GM12864 (cell line): ENCODE measurements around the gene PKN1.
A peak's percentile ranks its signal among the peaks of the same experiment; 100 is the strongest.

Experiments used
- DNase-seq: peaks from one replicate; pipeline ENCODE4 v3.0.0-alpha.2; 2011; ENCODE audit warnings: low read depth
- H3K4me3 ChIP-seq: 2 replicates; pipeline ENCODE4 v1.5.1; 2011; ENCODE audit warnings: mild to moderate bottlenecking, low read depth, low read length, control low read depth
- TF ChIP-seq, protein P1 (sequence below): IDR thresholded peaks from 2 replicates; pipeline ENCODE4 v1.5.1; 2011; ENCODE audit warnings: low read depth, mild to moderate bottlenecking, moderate library complexity, low read length, control low read depth, inconsistent platforms; ENCODE audit errors: missing control alignments

PKN1 gene

DNA sequence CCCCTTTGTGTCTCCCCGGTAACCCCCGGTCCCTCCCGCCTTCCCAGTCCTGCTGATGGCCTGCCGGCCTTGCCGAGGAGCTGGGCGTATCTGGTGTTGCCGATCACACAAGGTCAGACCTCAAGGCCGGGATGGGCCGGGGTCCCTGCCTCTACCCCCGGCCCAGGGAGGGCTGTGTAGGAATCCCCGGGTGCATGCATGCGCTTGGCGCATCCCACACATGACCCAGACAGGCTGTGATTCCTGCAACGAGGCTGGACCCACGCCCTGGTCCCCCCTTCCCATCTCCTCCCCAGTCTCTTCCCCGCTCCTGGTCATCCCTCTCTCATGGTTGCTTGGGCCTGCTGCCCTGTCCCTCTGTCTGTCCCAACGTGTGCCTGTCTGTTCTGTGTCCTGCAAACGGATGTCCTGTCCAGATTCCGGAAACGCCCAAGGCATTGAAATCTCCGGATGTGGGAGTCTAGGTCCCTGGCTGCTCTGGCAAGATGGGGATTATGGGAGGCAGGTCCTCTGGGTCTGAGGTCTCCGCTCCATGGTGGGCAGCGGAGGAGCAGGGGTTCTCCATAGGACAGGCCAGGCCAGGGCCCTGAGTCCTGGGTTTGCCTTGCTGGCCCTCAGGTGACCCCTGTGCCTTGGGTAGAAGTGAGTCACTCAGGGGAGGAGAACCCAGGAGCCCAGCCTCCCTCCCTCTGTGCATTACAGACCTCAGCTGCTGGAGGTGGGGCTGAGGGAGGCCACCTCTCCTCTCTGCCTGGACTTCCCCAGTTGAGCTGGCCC is 1.6 kb downstream of the PKN1 start:
- DNase-seq = no peak
- TF ChIP-seq, protein P1, sequence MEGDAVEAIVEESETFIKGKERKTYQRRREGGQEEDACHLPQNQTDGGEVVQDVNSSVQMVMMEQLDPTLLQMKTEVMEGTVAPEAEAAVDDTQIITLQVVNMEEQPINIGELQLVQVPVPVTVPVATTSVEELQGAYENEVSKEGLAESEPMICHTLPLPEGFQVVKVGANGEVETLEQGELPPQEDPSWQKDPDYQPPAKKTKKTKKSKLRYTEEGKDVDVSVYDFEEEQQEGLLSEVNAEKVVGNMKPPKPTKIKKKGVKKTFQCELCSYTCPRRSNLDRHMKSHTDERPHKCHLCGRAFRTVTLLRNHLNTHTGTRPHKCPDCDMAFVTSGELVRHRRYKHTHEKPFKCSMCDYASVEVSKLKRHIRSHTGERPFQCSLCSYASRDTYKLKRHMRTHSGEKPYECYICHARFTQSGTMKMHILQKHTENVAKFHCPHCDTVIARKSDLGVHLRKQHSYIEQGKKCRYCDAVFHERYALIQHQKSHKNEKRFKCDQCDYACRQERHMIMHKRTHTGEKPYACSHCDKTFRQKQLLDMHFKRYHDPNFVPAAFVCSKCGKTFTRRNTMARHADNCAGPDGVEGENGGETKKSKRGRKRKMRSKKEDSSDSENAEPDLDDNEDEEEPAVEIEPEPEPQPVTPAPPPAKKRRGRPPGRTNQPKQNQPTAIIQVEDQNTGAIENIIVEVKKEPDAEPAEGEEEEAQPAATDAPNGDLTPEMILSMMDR = no peak
- H3K4me3 ChIP-seq = no peak overlapping the region; the same call in 1 of the 2 replicates

DNA sequence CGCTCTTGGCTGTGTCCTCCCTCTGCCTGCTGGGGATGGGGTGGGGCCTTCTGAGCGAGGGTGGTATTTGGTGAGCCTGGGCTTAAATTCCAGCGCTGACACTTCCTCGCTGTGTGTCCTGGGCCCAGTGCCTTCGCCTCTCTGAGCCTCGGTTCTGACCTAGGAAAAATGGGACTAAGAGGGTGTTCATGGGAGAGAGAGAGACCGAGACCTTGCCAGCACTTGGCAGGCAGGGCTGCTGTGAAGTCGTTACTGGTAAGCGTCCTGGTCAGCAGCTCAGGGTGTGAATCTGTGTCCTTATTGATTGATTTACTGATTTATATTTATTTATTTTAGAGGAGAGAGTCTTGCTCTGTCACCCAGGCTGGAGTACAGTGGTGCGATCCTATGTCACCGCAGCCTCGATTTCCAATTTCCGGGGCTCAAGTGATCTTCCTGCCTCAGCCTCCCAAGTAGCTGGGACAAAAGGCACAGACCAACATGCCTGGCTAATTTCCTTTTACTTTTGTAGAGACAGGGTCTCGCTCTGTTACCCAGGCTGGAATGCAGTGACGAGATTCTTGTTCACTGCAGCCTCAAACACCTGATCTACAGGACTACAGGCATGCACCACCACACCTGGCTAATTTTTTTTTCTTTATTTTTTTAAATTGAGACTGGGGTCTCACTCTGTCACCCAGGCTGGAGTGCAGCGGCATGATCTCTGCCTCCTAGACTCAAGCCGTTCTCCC is 2.4 kb downstream of the PKN1 start:
- DNase-seq = no peak
- no peak overlapping the region for H3K4me3 ChIP-seq
- TF ChIP-seq, protein P1 = no peak

DNA sequence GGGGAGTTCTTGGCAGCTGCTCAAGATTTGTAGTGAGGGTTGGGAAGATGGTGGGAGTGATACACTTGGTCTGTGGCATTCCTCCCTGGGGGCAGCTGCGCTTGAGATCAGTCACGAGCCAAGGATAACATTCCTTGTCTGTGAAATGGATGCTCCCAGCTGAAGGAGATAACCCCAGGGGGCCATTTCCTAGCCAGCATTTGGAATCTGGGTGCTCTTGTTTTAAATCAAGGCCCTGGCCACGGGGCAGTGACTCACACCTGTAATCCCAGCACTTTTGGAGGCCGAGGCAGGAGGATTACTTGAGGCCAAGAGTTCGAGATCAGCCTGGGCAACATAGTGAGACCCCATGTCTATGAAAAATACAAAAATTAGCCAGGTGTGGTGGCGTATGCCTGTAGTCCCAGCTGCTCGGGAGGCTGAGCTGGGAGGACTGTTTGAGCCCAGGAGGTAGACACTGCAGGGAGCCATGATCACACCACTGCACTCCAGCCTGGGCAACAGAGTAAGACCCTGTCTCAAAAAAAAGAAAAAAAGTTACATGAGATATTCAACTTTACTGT is 4.6 kb downstream of the PKN1 start:
- TF ChIP-seq, protein P1 = no peak
- no peak for DNase-seq
- no peak overlapping the region for H3K4me3 ChIP-seq

DNA sequence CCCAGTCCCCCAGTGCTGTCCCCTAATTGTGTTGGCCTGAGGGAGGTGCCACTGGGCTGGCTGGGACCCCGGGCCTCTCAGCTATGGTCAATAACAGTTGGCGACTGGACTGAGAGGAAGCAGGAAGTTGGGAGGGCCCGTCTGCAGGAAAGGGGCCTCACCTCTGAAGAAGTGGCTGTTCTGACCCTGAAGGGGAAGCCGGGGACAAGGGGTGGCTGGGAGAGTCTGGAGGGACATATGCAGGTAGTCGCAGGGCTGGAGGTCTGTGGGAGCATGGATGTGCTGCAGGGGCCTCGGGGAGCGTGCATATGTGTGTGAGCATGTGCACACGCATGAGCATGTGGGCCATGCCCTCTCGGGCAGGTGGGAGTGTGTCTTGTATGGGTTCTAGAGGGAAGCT is 5.9 kb downstream of the PKN1 start:
- H3K4me3 ChIP-seq = no peak overlapping the region
- DNase-seq = no peak
- TF ChIP-seq, protein P1 = no peak

DNA sequence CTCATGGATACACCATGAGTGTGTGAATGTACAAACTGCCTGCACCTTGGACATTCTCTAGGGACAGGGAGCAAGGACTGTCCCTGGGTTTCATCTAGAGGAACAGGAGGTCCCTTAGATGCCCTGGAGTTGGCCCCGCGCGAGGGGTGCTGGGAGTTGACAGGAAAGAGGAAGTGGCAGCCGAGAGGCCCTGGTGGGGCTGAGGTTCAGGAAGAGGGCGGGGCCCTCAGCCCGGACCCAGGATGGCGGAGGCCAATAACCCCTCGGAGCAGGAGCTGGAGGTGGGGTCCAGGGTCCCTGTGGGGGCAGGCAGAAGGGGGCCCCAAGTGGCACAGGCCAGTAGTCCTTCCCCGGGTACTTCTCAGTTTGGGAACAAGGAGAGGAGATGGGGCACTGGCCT is 6.9 kb downstream of the PKN1 start:
- peak; percentile 67 for DNase-seq
- peak overlapping the region; percentile 59 for H3K4me3 ChIP-seq
- TF ChIP-seq, protein P1 = no peak

DNA sequence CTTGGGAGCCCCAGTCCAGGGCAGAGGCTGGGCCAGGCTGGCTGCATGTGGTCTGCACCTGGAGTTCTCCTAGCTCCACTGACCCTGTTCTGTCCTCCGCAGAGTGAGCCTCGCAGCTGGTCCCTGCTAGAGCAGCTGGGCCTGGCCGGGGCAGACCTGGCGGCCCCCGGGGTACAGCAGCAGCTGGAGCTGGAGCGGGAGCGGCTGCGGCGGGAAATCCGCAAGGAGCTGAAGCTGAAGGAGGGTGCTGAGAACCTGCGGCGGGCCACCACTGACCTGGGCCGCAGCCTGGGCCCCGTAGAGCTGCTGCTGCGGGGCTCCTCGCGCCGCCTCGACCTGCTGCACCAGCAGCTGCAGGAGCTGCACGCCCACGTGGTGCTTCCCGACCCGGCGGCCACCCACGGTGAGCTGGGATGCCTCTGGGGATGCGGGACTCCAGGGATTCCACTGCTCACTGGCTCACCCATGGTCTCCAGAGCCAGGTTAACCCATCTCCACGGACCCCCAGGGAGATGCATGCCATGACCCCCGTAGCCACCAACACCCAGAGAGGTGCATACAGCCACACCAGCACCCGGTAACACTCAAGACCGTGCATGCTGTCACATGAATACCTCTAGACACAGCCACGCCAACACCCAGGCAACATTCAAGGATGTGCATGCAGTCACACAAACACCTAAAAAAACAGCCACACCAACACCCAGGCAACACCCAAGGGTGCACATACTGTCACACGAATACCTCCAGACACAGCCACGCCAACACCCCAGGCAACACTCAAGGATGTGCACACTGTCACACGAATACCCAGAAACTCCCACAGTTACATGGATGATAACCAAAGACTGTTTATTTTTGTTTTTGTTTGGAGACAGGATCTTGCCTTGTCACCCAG is 8.2 kb downstream of the PKN1 start:
- DNase-seq = no peak
- H3K4me3 ChIP-seq = peak overlapping the region; percentile 59
- TF ChIP-seq, protein P1 = no peak
